Brain microvascular endothelial cell (primary cell): ENCODE results near the gene PTPRT.

Experiments used
- DNase-seq: peaks from one replicate; pipeline ENCODE4 v3.0.0-alpha.2; 2020
- H3K27ac ChIP-seq: fragments of 250-450 bp; sonication (Bioruptor Pico); 2 replicates; pipeline ENCODE4 v1.5.1; 2020; ENCODE audit warnings: mild to moderate bottlenecking, moderate library complexity
- H3K27me3 ChIP-seq: fragments of 250-450 bp; sonication (Bioruptor Pico); replicated peaks from 2 replicates; pipeline ENCODE4 v1.5.1; 2020; ENCODE audit warnings: mild to moderate bottlenecking
- H3K36me3 ChIP-seq: fragments of 250-450 bp; sonication (Bioruptor Pico); replicated peaks from 2 replicates; pipeline ENCODE4 v1.5.1; 2020; ENCODE audit warnings: mild to moderate bottlenecking
- H3K4me3 ChIP-seq: 2 replicates; pipeline ENCODE4 v1.5.1; 2011; ENCODE audit warnings: low read depth, mild to moderate bottlenecking, control low read depth, low read length, moderate library complexity
- CTCF ChIP-seq: IDR thresholded peaks from 2 replicates; pipeline ENCODE4 v1.5.1; 2011; ENCODE audit warnings: low read depth, mild to moderate bottlenecking, moderate library complexity, low read length, control low read depth, inconsistent platforms; ENCODE audit errors: missing control alignments
- in situ Hi-C: cut with HindIII; loops from 2 replicates; pipeline ENCODE4 v1.10.0; 2017; ENCODE audit warnings: low sequenced_read_pairs, low pct_ligation_motif_present

Gene PTPRT

GRCh38 chr20:42837456-42837855 lies 352.2 kb downstream of the PTPRT start:
- no peaks in the 10 kb centered on the region for H3K36me3 ChIP-seq
- in situ Hi-C loops: no loop called here
- no peak overlapping the region for H3K27ac ChIP-seq
- H3K27me3 ChIP-seq: no peaks in the 10 kb centered on the region
- DNase-seq: no peak
- H3K4me3 ChIP-seq: no peak overlapping the region
- TF ChIP-seq CTCF: no peak

DNA sequence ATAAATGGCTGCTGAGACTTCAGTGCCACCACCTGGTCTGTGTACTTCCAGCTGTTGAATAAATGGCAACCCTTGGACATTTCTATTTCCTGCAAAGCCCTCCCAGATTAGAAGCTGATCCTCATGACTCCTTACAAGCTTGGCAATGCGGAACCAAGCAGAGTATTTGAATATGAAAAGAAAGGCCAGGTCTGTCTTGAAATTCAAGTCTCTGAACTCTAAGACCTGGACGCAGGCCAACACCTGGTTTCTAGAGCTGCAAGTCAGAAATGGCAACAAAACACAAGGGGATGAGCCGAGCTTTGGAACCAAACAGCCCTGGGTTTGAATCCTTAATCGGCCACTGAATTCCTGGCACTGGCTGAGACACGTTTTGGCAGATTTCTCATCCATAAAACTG lies 353.4 kb downstream of the PTPRT start:
- no peak for DNase-seq
- Histone ChIP-seq H3K27ac (no peak overlapping the region), H3K36me3 (no peaks in the 10 kb centered on the region), H3K4me3 (no peak overlapping the region), H3K27me3 (no peaks in the 10 kb centered on the region)
- in situ Hi-C loops: no loop called here
- no peak for TF ChIP-seq CTCF

GRCh38 chr20:42807876-42808275 lies 381.8 kb downstream of the PTPRT start:
- no peaks in the 10 kb centered on the region for H3K27me3 ChIP-seq
- H3K4me3 ChIP-seq: no peak overlapping the region
- TF ChIP-seq CTCF: no peak
- H3K27ac ChIP-seq: no peak overlapping the region
- in situ Hi-C loops: no loop called here
- no peaks in the 10 kb centered on the region for H3K36me3 ChIP-seq
- DNase-seq: no peak

- TF ChIP-seq CTCF: no peak
Observed at GRCh38 chr20:42795111-42795695, 394.5 kb downstream of the PTPRT start.

GRCh38 chr20:42792052-42792451 lies 397.7 kb downstream of the PTPRT start:
- in situ Hi-C loops: no loop called here
- H3K27ac ChIP-seq: no peak overlapping the region
- H3K27me3 ChIP-seq: no peaks in the 10 kb centered on the region
- no peak overlapping the region for H3K4me3 ChIP-seq
- no peak for DNase-seq
- TF ChIP-seq CTCF: no peak
- no peaks in the 10 kb centered on the region for H3K36me3 ChIP-seq

More at GRCh38 chr20:42795111-42795695, 394.5 kb downstream of the PTPRT start:
- Histone ChIP-seq H3K27me3 (no peaks in the 10 kb centered on the region), H3K4me3 (no peak overlapping the region), H3K27ac (no peak overlapping the region), H3K36me3 (no peaks in the 10 kb centered on the region)
- DNase-seq: no peak
- in situ Hi-C loops: no loop called here

GRCh38 chr20:42790111-42790510 lies 399.6 kb downstream of the PTPRT start:
- in situ Hi-C loops: no loop called here
- Histone ChIP-seq H3K36me3 (no peaks in the 10 kb centered on the region), H3K4me3 (no peak overlapping the region), H3K27me3 (no peaks in the 10 kb centered on the region), H3K27ac (no peak overlapping the region)
- no peak for TF ChIP-seq CTCF
- no peak for DNase-seq
